ENCODE results near the gene RBM5.
A peak's percentile ranks its signal among the peaks of the same experiment; 100 is the strongest.

Gene RBM5

GRCh38 chr3:50121072-50122032 lies 32.6 kb downstream of the RBM5 start:
- peak overlapping the region in 1 of 2 donors; percentile 23 for H3K27ac ChIP-seq
- TF ChIP-seq CTCF (IDR thresholded peaks at IDR 0.05): peak; percentile 87
- DNase-seq (ENCODE audit: low spot score): no peak
- no peak overlapping the region for H3K4me3 ChIP-seq

- no peak for TF ChIP-seq CTCF (IDR thresholded peaks at IDR 0.05)
- H3K4me3 ChIP-seq: no peak overlapping the region
- H3K27ac ChIP-seq: peak overlapping the region in 1 of 2 donors; percentile 23
- no peak for DNase-seq (ENCODE audit: low spot score)
Measured at GRCh38 chr3:50122071-50122470, 33.4 kb downstream of the RBM5 start.

- no peak for TF ChIP-seq CTCF (IDR thresholded peaks at IDR 0.05)
Measured at GRCh38 chr3:50122661-50123391, 34.1 kb downstream of the RBM5 start.

GRCh38 chr3:50123394-50124051 lies 34.8 kb downstream of the RBM5 start:
- peak; percentile 69 for DNase-seq (ENCODE audit: low spot score)
- no peak for TF ChIP-seq CTCF (IDR thresholded peaks at IDR 0.05)
- no peak overlapping the region for H3K27ac ChIP-seq

More at GRCh38 chr3:50122661-50123391, 34.1 kb downstream of the RBM5 start:
- no peak overlapping the region for H3K4me3 ChIP-seq
- no peak overlapping the region for H3K27ac ChIP-seq
- DNase-seq (ENCODE audit: low spot score): no peak

GRCh38 chr3:50124052-50124799 lies 35.5 kb downstream of the RBM5 start:
- TF ChIP-seq CTCF (IDR thresholded peaks at IDR 0.05): no peak
- Histone ChIP-seq H3K27ac (no peak overlapping the region), H3K4me3 (no peak overlapping the region)
- peak; percentile 46 for DNase-seq (ENCODE audit: low spot score)

More at GRCh38 chr3:50123394-50124051, 34.8 kb downstream of the RBM5 start:
- no peak overlapping the region for H3K4me3 ChIP-seq

GRCh38 chr3:50124800-50125178 lies 36.1 kb downstream of the RBM5 start:
- no peak for TF ChIP-seq CTCF (IDR thresholded peaks at IDR 0.05)
- DNase-seq (ENCODE audit: low spot score): peak; percentile 74
- Histone ChIP-seq H3K27ac (no peak overlapping the region), H3K4me3 (no peak overlapping the region)

Data from coronary artery (tissue), 2 donors.